Suprapubic skin (tissue), 4 donors: ENCODE data around the gene SAMD10. TPM values are rescaled to one million over a fixed set of nuclear protein-coding genes. Genes with fewer than 3 reads are reported as not detected.

Experiments
- total RNA-seq, 4 donors: library from RNA; depleted of rRNA; stranded (reverse); fragments of >200 nt; gene quantifications; one replicate each; pipeline ENCODE4 v1.1.0, GENCODE V29; 2016

SAMD10 gene
- total RNA-seq, 4 donors from 2014 or later: 7.2 to 15.8 (median 9.6) TPM

Other genes with a start within 250 kb of the SAMD10 start
- 10 to 100 TPM; 12.2 to 36.5 (median 16.9) TPM for gene LIME1, start 243.0 kb downstream of the SAMD10 start, total RNA-seq
- 100 to 1,000 TPM in 3 of 4 donors, 10 to 100 TPM in 1; 96.9 to 118 (median 107) TPM for gene SLC2A4RG, start 239.9 kb downstream of the SAMD10 start, total RNA-seq
- 1 to 10 TPM; 3.4 to 5.1 (median 4.4) TPM for gene ZBTB46, start 148.4 kb downstream of the SAMD10 start, total RNA-seq
- not detected for gene ABHD16B, start 118.1 kb downstream of the SAMD10 start, total RNA-seq
- 10 to 100 TPM; 66.5 to 87.4 (median 74.1) TPM for gene TPD52L2, start 114.4 kb downstream of the SAMD10 start, total RNA-seq
- 10 to 100 TPM; 36.4 to 62.0 (median 53.7) TPM for gene DNAJC5, start 84.5 kb downstream of the SAMD10 start, total RNA-seq
- 10 to 100 TPM; 32.3 to 80.1 (median 52.5) TPM for gene UCKL1, start 23.2 kb downstream of the SAMD10 start, total RNA-seq
- gene ZNF512B, start 9.7 kb downstream of the SAMD10 start, total RNA-seq: 10 to 100 TPM; 17.7 to 32.4 (median 24.3) TPM
- gene PRPF6, start 1.5 kb upstream of the SAMD10 start, total RNA-seq: 10 to 100 TPM; 70.7 to 93.0 (median 83.9) TPM
- 1 to 10 TPM; 1.1 to 5.1 (median 1.8) TPM for gene C20orf204, start 56.5 kb upstream of the SAMD10 start, total RNA-seq
- 1 to 10 TPM in 3 of 4 donors, under 1 TPM in 1; 0.79 to 8.7 (median 3.3) TPM for gene SOX18, start 70.0 kb upstream of the SAMD10 start, total RNA-seq
- 10 to 100 TPM in 3 of 4 donors, 1 to 10 TPM in 1; 8.6 to 27.9 (median 13.2) TPM for gene TCEA2, start 83.6 kb upstream of the SAMD10 start, total RNA-seq
- 10 to 100 TPM; 14.8 to 18.4 (median 16.2) TPM for gene RGS19, start 99.9 kb upstream of the SAMD10 start, total RNA-seq
- gene OPRL1, start 100.4 kb upstream of the SAMD10 start, total RNA-seq: under 1 TPM; 0.45 to 0.68 (median 0.52) TPM
- gene LKAAEAR1, start 104.8 kb upstream of the SAMD10 start, total RNA-seq: not detected
- not detected for gene NPBWR2, start 127.9 kb upstream of the SAMD10 start, total RNA-seq
- under 1 TPM in 1 of 4 donors, not detected in 3; 0.34 TPM for gene MYT1, start 184.8 kb upstream of the SAMD10 start, total RNA-seq